ENCODE data around the gene MRPL53.

MRPL53 gene

GRCh38 chr2:74429487-74430451, 42.7 kb downstream of the MRPL53 start:
- ATAC-seq (no peak), DNase-seq (no peak)

- DNase-seq (no peak), ATAC-seq (no peak)
These were observed 43.8 kb downstream of the MRPL53 start for GRCh38 chr2:74428675-74429074.

- ATAC-seq (no peak), DNase-seq (no peak)
These were observed 44.9 kb downstream of the MRPL53 start for GRCh38 chr2:74427551-74427950.

GRCh38 chr2:74426181-74426758, 46.2 kb downstream of the MRPL53 start:
- ATAC-seq (no peak), DNase-seq (no peak)

- ATAC-seq (no peak), DNase-seq (no peak)
These were observed 47.0 kb downstream of the MRPL53 start for GRCh38 chr2:74425523-74425922.

- ATAC-seq: no peak
- DNase-seq: no peak
These were observed 47.5 kb downstream of the MRPL53 start for GRCh38 chr2:74424995-74425406.

GRCh38 chr2:74424139-74424992, 48.1 kb downstream of the MRPL53 start:
- ATAC-seq (no peak), DNase-seq (no peak)

GRCh38 chr2:74423231-74424095, 49.0 kb downstream of the MRPL53 start:
- ATAC-seq (no peak), DNase-seq (no peak)
